ENCODE measurements around the gene RAB5B.
"Not testable (repeated sequence)": the region's sequence is repeated elsewhere in the genome, so short reads cannot be mapped to it uniquely, and the experiment has no call there.

Gene RAB5B

GRCh38 chr12:56001487-56002100 lies 27.7 kb downstream of the RAB5B start:
- no peak for TF ChIP-seq CTCF (IDR thresholded peaks at IDR 0.05; ENCODE audit: insufficient read depth, low read length, missing control alignments)
- CTCF ChIA-PET, result no interaction called here
- H3K4me3 ChIP-seq (ENCODE audit: low read depth, low read length), result no peak overlapping the region
- no peak for DNase-seq (ENCODE audit: low read depth, low spot score)
- POLR2A ChIA-PET, result no interaction called here

- DNase-seq (ENCODE audit: low read depth, low spot score); H3K4me3 ChIP-seq (ENCODE audit: low read depth, low read length); POLR2A ChIA-PET: not testable (repeated sequence)
- CTCF ChIA-PET, result interaction anchor here (0.6 to 1.0 kb wide), 2 partner anchors 8 to 262 kb away, joined by 3 read pairs; no protein-coding TSS in a partner anchor
These were observed 29.5 kb downstream of the RAB5B start for GRCh38 chr12:56003376-56003775.

- CTCF ChIA-PET, result interaction anchor here (1.0 to 8.1 kb wide), 2 partner anchors 7 to 9 kb away, joined by 3 to 89 read pairs; partner anchors contain the start of gene SUOX
- no peak overlapping the region for H3K4me3 ChIP-seq (ENCODE audit: low read depth, low read length)
- no peak for TF ChIP-seq CTCF (IDR thresholded peaks at IDR 0.05; ENCODE audit: insufficient read depth, low read length, missing control alignments)
- no peak for DNase-seq (ENCODE audit: low read depth, low spot score)
- POLR2A ChIA-PET, result no interaction called here
These were observed 30.3 kb downstream of the RAB5B start for GRCh38 chr12:56004211-56004610.

- no peak for TF ChIP-seq CTCF (IDR thresholded peaks at IDR 0.05; ENCODE audit: insufficient read depth, low read length, missing control alignments)
- CTCF ChIA-PET, result interaction anchor here (1.5 to 10.9 kb wide), 5 partner anchors 11 to 34 kb away, joined by 5 to 103 read pairs (median 19); partner anchors contain the start of genes RAB5B and SUOX
- no peak for DNase-seq (ENCODE audit: low read depth, low spot score)
- H3K4me3 ChIP-seq (ENCODE audit: low read depth, low read length), result peak overlapping the region; percentile 69
- POLR2A ChIA-PET, result interaction anchor here (2.8 kb wide), 1 partner anchor 10 kb away, joined by 18 read pairs; the partner anchor contains the start of gene SUOX
These were observed 34.0 kb downstream of the RAB5B start for GRCh38 chr12:56007564-56008559.

GRCh38 chr12:56010111-56010570 lies 36.3 kb downstream of the RAB5B start:
- POLR2A ChIA-PET, result interaction anchor here (0.7 kb wide), 1 partner anchor 267 kb away, joined by 3 read pairs; no protein-coding TSS in a partner anchor
- CTCF ChIA-PET, result interaction anchor here (0.8 to 10.9 kb wide), 6 partner anchors 8 to 272 kb away, joined by 3 to 103 read pairs (median 13); partner anchors contain the start of genes IKZF4 and SUOX
- no peak for TF ChIP-seq CTCF (IDR thresholded peaks at IDR 0.05; ENCODE audit: insufficient read depth, low read length, missing control alignments)
- H3K4me3 ChIP-seq (ENCODE audit: low read depth, low read length), result no peak overlapping the region
- no peak for DNase-seq (ENCODE audit: low read depth, low spot score)

GRCh38 chr12:56011509-56012090 lies 37.7 kb downstream of the RAB5B start:
- CTCF ChIA-PET, result interaction anchor here (1.2 to 10.9 kb wide), 4 partner anchors 14 to 271 kb away, joined by 3 to 103 read pairs (median 46); partner anchors contain the start of genes SMARCC2 and SUOX
- H3K4me3 ChIP-seq (ENCODE audit: low read depth, low read length), result no peak overlapping the region
- no peak for TF ChIP-seq CTCF (IDR thresholded peaks at IDR 0.05; ENCODE audit: insufficient read depth, low read length, missing control alignments)
- POLR2A ChIA-PET, result no interaction called here
- no peak for DNase-seq (ENCODE audit: low read depth, low spot score)

Measured in AG04449 (cell line).